HG02943 (cell line): ENCODE measurements around the gene CD58.

Experiments
- ATAC-seq: cut with Tn5 transposase; IDR thresholded peaks from one replicate; pipeline ENCODE4 v1.9.1; 2021; ENCODE audit warnings: mild to moderate bottlenecking, low read depth, moderate library complexity; ENCODE audit not compliant: unreplicated experiment

The CD58 gene

DNA sequence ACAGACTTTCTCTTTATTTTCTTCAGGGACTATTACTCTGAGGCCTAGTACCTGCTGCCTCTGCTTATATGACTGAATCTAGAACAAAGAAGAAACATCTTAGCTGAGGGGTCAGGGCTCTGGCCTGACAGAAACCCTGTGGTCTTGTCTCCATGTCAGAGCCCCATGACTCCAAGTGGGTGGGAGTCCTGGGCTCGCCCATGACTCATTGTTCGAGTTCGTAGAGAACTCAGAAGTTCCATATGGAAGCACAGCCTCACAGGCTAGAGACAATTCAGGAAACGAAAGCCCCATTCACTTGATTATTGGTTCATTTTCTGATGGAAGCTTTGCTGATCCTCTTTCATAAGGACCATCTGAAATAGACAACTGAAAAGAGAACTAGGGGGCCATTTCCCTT, 73.2 kb downstream of the CD58 start:
- no peak for ATAC-seq

GRCh38 chr1:116496898-116497297, 73.9 kb downstream of the CD58 start:
- ATAC-seq = no peak

DNA sequence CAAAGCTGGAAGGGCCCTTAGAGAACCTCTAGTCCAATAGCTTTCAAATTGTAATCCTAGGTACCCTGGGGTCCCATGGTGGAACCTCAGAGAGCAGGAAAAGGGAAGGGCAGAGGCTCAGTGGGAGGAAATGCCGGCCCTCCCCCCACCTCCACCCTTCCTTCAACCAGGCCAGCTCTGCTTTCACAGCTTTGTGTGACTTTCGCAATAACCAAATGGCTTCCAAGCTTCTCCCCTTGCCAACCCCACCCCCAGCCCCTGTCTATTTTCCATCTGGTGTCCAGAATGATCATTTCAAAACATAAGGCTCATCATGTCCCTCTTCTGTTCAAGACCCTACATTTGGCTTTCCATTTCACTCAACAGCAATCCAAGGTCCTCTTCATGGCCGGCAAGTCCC, 74.4 kb downstream of the CD58 start:
- no peak for ATAC-seq

GRCh38 chr1:116495535-116495934, 75.3 kb downstream of the CD58 start:
- no peak for ATAC-seq

DNA sequence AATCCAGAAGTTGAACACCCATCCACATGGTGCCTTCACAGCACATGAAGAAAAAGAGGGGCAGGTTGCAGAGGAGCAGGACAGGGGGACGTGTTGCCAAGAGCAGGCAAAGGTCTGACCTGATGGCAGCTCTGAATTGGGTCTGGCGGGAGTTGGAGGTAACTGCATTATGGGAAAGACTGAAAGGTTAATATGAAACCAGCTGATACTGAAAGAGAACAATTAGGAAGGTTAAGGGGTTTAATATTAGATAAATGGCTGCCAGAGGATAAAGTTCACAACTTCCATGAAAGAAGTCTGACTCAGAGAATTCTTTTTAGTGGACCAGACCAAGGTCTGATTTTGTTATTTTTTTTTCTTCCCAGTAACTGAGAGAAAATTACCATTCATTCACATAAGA, 76.1 kb downstream of the CD58 start:
- ATAC-seq = no peak

GRCh38 chr1:116494353-116494692, 76.5 kb downstream of the CD58 start:
- no peak for ATAC-seq

DNA sequence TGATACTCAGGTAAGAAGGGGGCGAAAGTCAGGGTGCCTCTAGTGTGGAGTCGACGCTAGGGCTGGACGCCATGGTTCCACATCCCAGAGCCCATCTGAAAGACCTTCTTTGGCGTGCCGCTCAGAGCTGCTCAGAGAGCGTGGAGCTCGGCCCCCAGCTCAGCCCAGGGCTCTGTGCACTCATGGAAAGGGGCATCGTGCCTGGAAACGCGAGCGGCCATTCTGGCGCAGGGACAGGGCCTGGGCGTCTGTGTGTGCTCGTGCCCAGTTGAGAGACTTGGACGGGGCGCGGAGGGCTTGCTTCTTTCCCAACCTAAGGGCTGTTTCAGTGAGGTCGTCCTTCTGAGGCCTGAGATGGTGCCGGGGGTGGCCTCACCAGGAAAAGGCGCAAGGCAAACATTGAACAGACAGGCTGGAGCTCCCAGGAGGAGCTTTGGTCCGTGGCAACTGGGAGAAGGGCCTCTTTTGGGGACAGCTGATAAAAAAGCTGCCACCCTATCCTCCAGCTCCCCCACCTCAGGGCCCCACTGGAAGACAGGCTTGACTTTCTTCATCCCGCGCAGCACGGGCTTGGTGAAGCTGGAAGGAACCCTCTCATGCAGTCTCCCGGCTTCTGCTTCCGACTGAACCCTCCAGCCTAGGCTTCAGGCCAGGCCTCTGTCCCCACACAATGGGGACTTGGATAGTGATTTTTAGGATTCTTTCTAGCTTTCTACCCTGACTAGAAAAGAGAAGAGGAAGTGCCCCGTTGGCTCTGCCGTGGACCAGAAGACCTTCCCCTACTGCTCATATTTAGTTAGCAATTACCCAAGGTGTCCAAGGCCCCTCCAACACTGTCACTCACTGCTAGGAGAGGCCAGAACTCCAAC, 77.1 kb downstream of the CD58 start:
- no peak for ATAC-seq

DNA sequence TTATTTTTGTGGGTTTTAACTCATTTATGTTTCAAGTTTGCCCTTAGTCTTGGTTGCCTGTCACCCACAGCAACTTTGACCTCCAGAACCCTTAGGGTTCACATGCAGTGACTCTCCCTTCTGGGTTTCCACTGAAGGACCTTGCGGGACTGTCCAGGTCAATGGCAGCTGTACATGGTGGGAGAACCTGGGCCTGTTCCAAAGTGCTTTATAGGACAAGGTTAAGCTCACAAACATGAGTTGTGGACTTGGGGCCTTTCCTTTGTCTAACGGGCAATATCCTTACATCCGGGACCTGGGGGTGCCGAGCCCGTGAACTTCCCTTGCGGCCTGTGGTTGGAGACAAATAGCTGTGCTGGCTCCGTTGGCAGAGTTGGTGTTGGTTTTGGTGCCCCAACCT, 77.8 kb downstream of the CD58 start:
- ATAC-seq = no peak

- no peak for ATAC-seq
These were observed 78.4 kb downstream of the CD58 start for GRCh38 chr1:116492358-116492811.

DNA sequence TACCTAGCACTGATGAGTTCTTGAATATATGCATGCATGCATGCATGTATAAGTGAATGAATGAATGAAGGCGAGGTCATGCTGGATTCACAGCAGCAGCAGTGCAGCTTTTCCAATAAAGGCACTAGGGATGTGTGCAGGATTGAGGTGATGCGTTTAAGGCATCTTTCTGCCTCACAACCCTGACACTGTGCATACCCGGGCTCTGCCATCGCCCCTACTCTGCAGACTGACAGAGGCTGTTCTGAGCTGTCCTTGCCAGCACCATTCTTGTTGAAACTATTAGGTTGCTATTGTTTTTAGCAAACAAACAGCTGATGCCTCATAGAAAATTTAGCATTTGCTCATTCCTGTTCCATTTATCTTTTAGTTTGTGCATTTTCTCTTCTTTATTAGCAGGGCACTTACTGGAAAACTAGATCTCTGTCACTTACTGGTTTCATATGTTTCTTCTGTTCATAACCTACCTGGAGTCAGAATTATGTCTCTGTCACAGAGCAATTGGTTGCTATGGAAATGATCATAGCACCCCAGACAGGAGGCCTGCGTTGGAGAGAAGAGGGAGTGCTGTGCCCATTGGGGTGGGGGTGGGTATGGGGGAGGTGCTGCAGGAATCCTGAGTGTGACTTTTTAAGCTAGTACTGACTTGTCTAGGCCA, 79.0 kb downstream of the CD58 start:
- ATAC-seq = no peak

GRCh38 chr1:116490588-116490987, 80.2 kb downstream of the CD58 start:
- no peak for ATAC-seq

DNA sequence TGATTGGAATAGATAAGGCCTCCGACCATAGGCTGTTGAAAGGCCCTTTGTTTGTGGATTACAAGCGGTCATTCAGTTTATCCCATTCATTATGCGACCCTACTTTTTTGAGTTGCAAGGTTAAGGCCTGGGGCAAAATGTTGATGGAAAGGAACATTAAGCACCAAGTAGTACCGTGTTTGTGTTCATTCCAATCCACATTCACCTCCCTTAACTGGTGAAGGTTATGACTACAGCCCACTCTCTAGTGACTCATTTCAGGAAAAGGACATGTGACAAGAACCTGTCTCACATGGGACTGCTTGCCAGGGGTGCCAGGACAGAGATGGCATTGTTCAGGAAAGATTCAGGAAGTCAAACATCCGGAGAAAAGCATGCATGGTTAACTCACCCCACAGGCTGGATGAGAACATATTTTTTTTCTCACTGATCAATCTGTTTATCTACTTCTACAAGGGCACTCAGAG, 81.6 kb downstream of the CD58 start:
- no peak for ATAC-seq

GRCh38 chr1:116488071-116488470, 82.8 kb downstream of the CD58 start:
- ATAC-seq = no peak

GRCh38 chr1:116487583-116487982, 83.2 kb downstream of the CD58 start:
- no peak for ATAC-seq

- no peak for ATAC-seq
These were observed 83.8 kb downstream of the CD58 start for GRCh38 chr1:116487031-116487430.

DNA sequence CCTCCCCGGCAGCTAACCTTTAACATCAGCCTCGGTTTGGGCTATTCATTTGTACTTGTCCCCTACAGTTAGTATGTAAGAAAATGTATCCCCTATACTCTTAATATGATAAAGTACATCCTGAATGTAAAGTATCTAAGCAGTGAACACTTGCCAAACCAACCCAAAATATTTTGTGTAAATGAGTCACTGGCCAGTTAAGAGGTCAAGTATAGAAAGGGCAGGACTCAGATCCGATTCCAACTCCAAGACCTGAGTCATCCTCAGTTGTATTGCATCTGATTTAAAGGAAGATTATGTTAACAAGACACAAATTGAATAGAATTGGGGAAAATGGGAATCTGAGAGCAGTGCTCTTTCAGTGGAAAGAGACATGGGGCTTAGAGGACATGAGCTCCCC, 84.4 kb downstream of the CD58 start:
- no peak for ATAC-seq

DNA sequence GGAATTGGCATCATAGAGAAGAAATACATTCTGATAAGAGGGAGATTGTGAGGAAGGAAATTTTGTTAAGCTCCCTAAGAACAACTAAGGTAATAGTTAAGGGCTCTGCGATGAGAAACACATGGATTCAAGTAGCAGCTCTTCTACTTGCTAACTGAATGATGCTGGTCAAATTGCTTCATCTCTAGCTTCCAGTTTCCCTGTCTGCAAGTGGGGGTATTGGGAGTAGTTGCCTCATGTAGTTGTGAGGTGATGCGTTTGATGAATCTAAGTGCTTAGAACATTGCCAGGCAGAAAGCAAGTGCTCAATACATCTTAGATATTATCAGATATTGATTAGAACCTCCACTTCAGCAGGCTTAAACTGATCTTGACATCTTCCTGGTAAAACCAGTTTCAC, 84.8 kb downstream of the CD58 start:
- ATAC-seq = no peak

DNA sequence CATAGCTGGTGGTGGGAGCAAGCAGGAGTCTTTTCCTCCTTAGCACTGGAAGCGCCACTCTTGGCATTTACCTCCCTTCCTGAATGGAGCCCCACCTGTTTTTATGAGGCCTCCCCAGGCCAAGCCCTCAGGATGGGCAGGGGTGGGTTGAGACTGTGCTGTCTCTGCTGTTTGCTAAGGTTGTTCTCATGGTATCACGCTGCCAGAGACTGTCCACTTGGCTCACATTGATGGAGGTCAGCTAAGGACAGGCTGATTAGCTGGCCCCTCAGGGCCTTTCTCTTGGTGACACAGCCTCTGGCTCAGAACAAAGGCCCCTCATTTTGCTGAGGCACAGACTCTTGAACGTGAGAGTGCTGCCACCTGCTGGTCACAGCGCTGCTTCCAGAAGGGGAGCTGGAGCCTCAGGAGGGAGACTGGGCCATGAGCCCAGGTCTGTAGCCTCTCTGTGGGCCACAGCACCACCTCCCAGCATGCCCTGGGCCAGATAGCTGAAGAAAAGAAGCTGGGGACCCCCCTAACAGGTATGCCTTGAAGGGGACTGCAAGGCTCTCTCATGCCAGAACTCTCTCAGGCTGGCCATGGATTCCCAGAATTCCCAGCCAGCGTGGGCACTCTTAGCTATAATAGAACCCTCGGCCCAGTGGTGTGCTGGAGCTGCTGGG, 85.6 kb downstream of the CD58 start:
- peak; percentile 71 for ATAC-seq

DNA sequence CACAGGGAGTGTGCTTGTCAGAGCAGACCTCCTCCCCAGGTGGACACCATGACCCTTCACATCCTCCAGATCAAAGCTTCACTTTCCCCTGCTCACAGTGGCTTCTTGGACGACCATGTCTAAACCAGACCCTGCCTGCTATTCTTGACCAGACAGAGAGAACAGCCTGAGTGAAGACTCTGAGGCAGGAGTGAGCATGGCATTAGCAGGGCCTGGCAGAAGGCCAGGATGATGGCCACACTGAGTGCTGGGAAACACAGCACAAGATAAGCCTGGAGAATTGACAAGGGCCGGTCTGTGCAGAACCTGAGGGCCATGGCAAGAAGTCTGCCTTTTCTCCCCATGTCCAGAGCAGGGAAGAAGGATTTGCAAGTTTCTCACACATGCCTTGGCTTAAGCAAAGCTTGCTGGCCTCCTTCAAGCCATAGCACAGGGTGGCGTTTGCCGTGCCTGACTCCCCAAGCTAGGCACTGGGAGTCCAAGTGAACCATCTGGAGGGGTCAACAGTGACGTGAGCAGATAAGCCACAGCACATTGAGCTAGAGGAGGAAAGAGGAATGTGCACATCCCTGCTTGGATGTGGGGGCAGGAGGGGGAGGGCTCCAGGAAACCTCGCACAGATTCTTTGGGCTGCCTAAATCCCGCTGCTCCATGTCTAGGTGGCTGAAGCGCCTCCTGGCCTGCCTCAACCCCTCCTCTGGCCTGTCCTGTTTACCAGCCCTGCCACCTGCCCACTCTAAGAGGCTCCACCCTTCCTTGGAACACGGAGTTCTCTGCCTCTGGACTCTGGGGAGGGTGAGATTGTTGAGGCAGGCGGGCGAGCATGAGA, 87.1 kb downstream of the CD58 start:
- no peak for ATAC-seq

- ATAC-seq = no peak
These were observed 88.3 kb downstream of the CD58 start for GRCh38 chr1:116482490-116482889.

DNA sequence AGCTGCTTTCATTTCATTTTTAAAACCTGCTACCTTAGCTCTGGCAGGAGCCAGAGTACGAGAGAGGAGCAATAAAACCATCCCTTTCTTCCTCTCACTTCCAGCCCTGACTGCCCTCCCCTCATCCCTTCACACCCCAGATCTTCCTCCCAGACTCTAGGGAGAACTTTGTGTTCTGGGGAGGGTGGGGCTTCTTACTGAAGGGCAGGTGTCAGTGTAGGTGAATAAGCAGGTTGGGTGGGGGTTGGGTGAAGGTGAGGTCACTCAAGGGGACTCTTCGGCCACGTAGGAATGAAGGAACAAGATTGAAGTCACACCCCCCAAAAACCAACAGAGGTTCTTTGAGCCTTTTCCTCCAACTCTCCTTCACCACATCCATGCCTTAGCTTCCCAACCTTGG, 88.9 kb downstream of the CD58 start:
- no peak for ATAC-seq
